LNCaP clone FGC (cell line): Measurements from ENCODE around the gene ADGRG6.

Experiments
- DNase-seq: peaks from one replicate; pipeline ENCODE4 v3.0.0-alpha.2; 2011; ENCODE audit warnings: low read depth
- H3K4me3 ChIP-seq: 2 replicates; pipeline ENCODE4 v1.5.1; 2011; ENCODE audit warnings: mild to moderate bottlenecking, low read depth, low read length, control low read depth
- TF ChIP-seq, protein P1 (sequence below): IDR thresholded peaks from 2 replicates; pipeline ENCODE4 v1.5.1; 2012; ENCODE audit warnings: mild to moderate bottlenecking; ENCODE audit not compliant: control insufficient read depth, insufficient read depth; ENCODE audit errors: extremely low read depth

The ADGRG6 gene

DNA sequence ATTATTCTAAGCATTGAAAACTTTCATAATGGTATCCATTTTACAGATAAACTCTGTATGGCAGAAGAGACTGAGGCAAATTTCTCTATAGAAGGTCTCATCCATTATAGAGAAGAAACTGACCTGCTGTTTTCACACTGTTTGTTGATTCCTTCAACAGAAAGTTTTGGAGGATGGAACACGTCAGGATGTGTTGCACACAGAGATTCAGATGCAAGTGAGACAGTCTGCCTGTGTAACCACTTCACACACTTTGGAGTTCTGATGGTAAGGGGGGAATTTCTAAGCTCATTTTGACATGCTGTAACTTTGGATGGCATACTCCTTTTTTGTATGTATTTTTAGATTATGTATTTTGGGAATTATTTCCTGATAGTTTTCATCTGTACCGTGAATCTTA, 109.3 kb downstream of the ADGRG6 start:
- H3K4me3 ChIP-seq = no peak overlapping the region
- TF ChIP-seq, protein P1, sequence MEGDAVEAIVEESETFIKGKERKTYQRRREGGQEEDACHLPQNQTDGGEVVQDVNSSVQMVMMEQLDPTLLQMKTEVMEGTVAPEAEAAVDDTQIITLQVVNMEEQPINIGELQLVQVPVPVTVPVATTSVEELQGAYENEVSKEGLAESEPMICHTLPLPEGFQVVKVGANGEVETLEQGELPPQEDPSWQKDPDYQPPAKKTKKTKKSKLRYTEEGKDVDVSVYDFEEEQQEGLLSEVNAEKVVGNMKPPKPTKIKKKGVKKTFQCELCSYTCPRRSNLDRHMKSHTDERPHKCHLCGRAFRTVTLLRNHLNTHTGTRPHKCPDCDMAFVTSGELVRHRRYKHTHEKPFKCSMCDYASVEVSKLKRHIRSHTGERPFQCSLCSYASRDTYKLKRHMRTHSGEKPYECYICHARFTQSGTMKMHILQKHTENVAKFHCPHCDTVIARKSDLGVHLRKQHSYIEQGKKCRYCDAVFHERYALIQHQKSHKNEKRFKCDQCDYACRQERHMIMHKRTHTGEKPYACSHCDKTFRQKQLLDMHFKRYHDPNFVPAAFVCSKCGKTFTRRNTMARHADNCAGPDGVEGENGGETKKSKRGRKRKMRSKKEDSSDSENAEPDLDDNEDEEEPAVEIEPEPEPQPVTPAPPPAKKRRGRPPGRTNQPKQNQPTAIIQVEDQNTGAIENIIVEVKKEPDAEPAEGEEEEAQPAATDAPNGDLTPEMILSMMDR = no peak
- no peak for DNase-seq

DNA sequence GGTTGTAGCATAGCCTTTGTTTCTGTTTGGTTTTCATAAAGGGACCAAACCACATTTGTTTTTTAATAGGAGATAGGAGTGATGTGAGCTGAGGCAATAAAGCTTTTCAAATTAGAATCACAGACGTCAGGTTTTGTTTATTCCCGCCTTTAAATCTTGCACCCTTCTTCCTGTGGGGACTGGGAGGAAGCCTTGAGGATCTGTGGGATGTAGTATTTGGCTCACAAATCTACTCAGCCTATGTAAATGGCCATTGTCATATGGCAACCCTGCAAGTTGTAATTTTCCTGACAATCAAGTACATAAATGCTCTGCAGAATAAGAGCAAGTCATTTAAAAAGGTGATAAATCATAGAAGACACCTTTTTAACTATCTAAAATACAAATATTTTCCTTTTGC, 110.4 kb downstream of the ADGRG6 start:
- DNase-seq = no peak
- TF ChIP-seq, protein P1 = no peak

DNA sequence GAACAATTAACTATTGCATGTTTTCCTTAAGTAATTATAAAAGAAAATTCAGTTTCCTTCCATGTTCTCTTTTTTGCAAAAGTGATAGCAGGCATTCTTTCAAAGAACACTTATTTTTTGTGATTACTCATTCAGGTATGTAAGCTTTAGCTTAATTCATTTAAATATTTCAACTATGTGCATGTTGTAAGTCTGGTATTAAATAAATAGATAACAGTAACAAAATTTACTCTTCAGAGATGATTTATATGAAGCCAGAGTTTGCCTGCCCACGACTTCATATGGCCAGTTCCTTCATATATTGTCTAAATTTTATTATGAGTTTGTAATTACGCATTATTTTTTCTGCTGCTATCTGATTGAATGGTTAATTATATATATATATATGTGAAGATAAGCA, 110.9 kb downstream of the ADGRG6 start:
- H3K4me3 ChIP-seq = no peak overlapping the region
- DNase-seq = no peak
- TF ChIP-seq, protein P1 = no peak

More for the DNA sequence above, 110.4 kb downstream of the ADGRG6 start:
- no peak overlapping the region for H3K4me3 ChIP-seq

DNA sequence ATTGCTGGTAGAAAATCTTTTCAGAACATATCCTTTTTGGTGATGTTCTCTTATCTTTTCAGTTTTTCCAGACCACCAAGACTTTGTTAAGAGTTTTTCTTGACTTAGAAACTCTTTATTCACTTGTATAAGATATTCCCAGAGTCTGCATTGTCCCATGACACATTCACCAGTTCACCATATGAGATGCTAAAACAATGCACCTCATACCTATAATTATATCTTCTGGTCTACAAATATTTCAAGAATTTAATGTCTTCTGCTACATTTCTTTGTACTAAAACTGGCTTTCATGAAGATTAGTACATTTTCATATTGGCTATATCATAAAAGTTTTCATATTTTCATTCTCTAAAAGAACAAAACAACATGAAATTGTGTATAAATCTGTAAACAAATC, 111.3 kb downstream of the ADGRG6 start:
- DNase-seq = no peak
- TF ChIP-seq, protein P1 = no peak
- no peak overlapping the region for H3K4me3 ChIP-seq

DNA sequence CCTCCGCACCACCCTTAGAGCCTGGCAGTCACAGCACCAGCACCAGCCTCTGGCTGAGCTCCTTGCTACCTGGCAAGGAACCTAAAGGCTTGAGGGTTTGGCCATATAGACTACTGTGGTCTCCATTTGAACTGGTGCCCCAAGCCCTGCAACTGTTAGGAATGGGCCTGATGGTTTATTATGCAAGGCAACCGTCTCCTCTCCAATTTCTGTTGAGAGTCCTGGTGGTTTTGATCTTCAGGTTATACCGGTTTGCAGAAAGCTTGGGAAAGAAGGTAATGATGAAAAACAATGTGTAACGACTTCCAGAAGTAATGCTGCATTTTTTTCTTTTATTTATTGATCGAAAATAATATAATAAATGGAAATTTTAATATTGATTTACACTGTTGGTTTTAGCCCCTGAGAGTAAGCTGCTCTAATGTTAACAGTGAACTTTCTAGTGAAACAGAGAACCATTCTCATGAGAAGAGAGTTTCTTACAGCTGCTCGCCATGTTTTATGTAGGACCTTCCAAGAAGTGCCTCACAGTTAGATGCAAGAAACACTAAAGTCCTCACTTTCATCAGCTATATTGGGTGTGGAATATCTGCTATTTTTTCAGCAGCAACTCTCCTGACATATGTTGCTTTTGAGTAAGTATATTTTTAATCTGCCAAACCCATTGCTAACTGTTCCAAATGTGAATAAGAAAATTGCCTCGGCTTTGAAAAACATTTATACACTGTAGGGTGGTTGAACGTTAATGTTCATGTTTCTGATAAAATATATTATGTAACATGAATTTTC, 112.8 kb downstream of the ADGRG6 start:
- no peak overlapping the region for H3K4me3 ChIP-seq
- DNase-seq = no peak
- TF ChIP-seq, protein P1 = no peak

DNA sequence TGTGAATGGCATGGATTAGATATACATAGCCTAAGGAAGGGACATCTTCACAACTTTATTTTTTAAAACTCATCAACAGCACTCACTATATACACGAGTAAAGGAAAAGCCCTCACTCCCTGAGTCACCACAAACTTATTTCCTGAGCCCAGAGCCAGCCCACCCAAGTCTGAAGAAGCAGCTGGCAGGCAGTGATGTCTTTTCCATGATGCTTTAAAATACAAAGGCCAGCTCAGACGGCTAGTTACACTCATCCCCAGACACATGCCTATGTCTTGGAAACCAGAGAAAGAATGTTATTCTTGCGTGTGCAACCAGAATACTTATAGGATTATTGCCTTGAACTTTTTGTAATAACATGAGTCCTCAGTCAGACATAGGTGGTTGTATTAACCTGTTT, 114.4 kb downstream of the ADGRG6 start:
- TF ChIP-seq, protein P1 = no peak
- no peak for DNase-seq
- H3K4me3 ChIP-seq = no peak overlapping the region

DNA sequence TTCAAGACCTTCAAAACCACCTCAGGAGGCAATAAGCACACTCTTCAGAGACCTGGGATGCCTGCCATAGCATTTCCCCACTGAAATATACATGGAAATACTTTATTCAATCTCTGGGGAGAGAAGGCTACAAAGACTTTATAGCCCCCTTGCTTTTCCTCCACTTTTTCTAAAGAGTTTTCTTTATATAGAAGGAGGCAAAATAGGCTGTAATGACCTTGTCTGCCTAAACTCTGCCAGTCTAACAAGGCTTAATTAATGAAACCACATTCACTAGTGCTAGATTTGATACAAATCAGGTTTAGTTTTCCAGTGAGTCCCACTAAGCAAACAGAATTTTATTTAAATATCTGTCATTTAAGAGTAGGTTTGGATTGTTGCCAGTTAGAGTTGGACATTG, 114.9 kb downstream of the ADGRG6 start:
- no peak for DNase-seq
- no peak overlapping the region for H3K4me3 ChIP-seq
- TF ChIP-seq, protein P1 = no peak
